Tibial nerve (tissue), 3 donors: Measurements from ENCODE around the gene NFXL1.

Source experiments
- CTCF ChIP-seq, 5 experiments: fragments of 200-600 bp in 3 of 5; fragments of 450-650 bp in 2 of 5; sonication (generic) in 3 of 5; IDR thresholded peaks; one replicate each; pipeline ENCODE4 v1.5.1; 2016 to 2019; ENCODE audit warnings: antibody characterized with exemption in 5 of 5, mild to moderate bottlenecking in 3 of 5, moderate library complexity in 2 of 5
- POLR2A ChIP-seq, 2 donors: fragments of 450-650 bp; IDR thresholded peaks; one replicate each; pipeline ENCODE4 v1.6.1; 2017; ENCODE audit warnings: antibody characterized with exemption in 2 of 2, mild to moderate bottlenecking in 2 of 2, moderate library complexity in 2 of 2

GRCh38 chr4:47855350-47855749, 59.0 kb downstream of the NFXL1 start:
- TF ChIP-seq CTCF (IDR thresholded peaks at IDR 0.05) = no peak
- no peak for TF ChIP-seq POLR2A (IDR thresholded peaks at IDR 0.05)
